Activated CD8-positive, alpha-beta T cell treated with anti-CD3 and anti-CD28 coated beads for 36 hours (primary cell): ENCODE measurements around the gene MORC2. TPM values are rescaled to one million over a fixed set of nuclear protein-coding genes. Genes with fewer than 3 reads are reported as not detected.

ENCODE experiments used
- ATAC-seq: fragments of 200-7000 bp; cut with Tn5 transposase; one replicate; pipeline ENCODE4 v1.10.0; 2021; ENCODE audit warnings: mild to moderate bottlenecking, moderate library complexity
- CTCF ChIA-PET: fragments of 350-600 bp; sonication (Branson Sonifier 250); formaldehyde crosslinking; loops from one replicate; lab custom pipeline; 2021; ENCODE audit warnings: antibody characterized with exemption; lab: Charles Lee
- POLR2A ChIA-PET: fragments of 350-600 bp; sonication (Branson Sonifier 250); formaldehyde crosslinking; loops from one replicate; lab custom pipeline; 2021; ENCODE audit warnings: antibody characterized with exemption; lab: Charles Lee
- DNase-seq: peaks from one replicate; pipeline ENCODE4 v3.0.0-alpha.2; 2020
- H3K27ac Mint-ChIP-seq: one replicate; pipeline ENCODE4 v1.8.0; 2021; ENCODE audit warnings: mild to moderate bottlenecking, mixed read lengths
- H3K27me3 Mint-ChIP-seq: one replicate; pipeline ENCODE4 v1.8.0; 2021; ENCODE audit warnings: mixed read lengths
- H3K36me3 Mint-ChIP-seq: one replicate; pipeline ENCODE4 v1.8.0; 2021; ENCODE audit warnings: low read depth, mixed read lengths
- H3K4me1 Mint-ChIP-seq: one replicate; pipeline ENCODE4 v1.8.0; 2021; ENCODE audit warnings: low read depth, mixed read lengths
- H3K4me3 Mint-ChIP-seq: one replicate; pipeline ENCODE4 v1.8.0; 2021; ENCODE audit warnings: mild to moderate bottlenecking, moderate library complexity, mixed read lengths
- H3K9me3 Mint-ChIP-seq: one replicate; pipeline ENCODE4 v1.8.0; 2021; ENCODE audit warnings: mixed read lengths
- intact Hi-C: fragments of 100-400 bp; cut with micrococcal nuclease; formaldehyde crosslinking; loops from one replicate; pipeline ENCODE4 v1.10.0; 2022
- total RNA-seq, 2 experiments: library from RNA; stranded (reverse); gene quantifications; one replicate each; pipeline ENCODE4 v1.2.3, GENCODE V29; 2021
- TF ChIP-seq, protein P1 (sequence below): fragments of 200-600 bp; IDR thresholded peaks from one replicate; pipeline ENCODE4 v1.8.0; 2022; ENCODE audit warnings: antibody characterized with exemption, mild to moderate bottlenecking

Gene MORC2
- total RNA-seq, 2 experiments from 2014 or later, result 20.8 to 23.0 TPM

DNA sequence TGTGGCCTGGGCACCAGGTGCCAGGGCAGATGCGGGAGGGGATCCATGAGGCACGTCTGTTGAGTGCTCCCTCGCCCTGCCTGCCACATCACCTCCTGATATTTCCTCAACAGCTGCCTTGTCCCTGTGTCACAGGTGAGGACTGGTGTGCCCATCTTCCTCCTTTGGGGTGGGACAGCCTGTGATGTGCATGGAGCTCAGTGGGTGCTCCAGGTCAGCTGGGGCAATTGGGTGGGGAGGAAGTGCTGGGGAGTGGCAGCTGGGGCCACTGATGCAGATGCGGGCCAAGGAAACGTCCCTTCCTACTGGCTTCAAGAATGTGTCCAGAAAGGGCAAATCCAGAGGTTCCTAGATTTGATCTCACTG lies 83.6 kb downstream of the MORC2 start:
- no peaks in the 10 kb centered on the region for H3K36me3 Mint-ChIP-seq
- H3K4me3 Mint-ChIP-seq, result no peak overlapping the region
- no peaks in the 10 kb centered on the region for H3K27me3 Mint-ChIP-seq
- intact Hi-C loops, result no loop called here
- ChIA-PET POLR2A (no interaction called here), CTCF (no interaction called here)
- ATAC-seq, result no peak
- no peak overlapping the region for H3K27ac Mint-ChIP-seq
- no peaks in the 10 kb centered on the region for H3K9me3 Mint-ChIP-seq
- DNase-seq, result no peak
- H3K4me1 Mint-ChIP-seq, result no peaks in the 10 kb centered on the region
- TF ChIP-seq, protein P1, sequence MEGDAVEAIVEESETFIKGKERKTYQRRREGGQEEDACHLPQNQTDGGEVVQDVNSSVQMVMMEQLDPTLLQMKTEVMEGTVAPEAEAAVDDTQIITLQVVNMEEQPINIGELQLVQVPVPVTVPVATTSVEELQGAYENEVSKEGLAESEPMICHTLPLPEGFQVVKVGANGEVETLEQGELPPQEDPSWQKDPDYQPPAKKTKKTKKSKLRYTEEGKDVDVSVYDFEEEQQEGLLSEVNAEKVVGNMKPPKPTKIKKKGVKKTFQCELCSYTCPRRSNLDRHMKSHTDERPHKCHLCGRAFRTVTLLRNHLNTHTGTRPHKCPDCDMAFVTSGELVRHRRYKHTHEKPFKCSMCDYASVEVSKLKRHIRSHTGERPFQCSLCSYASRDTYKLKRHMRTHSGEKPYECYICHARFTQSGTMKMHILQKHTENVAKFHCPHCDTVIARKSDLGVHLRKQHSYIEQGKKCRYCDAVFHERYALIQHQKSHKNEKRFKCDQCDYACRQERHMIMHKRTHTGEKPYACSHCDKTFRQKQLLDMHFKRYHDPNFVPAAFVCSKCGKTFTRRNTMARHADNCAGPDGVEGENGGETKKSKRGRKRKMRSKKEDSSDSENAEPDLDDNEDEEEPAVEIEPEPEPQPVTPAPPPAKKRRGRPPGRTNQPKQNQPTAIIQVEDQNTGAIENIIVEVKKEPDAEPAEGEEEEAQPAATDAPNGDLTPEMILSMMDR, result no peak

DNA sequence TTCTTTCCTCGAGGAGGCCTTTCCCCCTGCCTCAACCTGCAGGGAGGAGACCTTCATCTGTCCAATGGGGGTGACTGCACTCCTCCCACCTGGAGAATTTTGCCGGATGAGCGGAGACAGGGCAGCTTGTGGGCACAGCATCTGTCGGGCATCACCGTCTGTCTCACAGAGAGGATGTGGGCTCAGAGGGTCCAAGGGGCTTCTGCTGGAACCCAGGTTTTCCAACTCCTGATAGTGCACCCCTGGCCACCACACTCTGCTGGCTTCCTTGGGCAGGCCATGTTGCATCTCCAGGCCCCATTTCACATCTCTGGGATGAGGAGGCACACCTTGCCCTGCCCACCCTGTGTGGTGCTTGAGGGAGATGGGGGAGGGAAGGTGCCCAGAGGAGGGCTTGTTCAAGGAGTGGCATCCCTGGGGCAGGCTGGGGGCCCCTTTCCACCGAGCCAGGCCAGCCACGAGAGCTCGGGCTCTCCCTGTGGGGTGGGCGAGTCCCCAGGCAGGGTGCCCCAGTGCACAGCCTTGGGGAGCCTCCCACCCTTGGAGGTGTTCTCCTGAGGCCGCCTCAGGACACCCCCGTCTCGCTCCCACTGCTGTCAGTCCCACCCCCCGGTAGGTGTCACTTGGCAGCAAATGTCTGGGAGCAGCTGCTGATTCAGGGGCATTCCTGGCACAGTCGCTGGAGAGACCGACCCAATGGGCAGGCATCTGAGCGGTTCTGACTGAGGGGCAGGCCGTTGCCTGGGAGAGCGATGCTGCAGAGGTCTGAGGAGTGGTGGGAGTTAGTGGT lies 84.2 kb downstream of the MORC2 start:
- no peak for DNase-seq
- ChIA-PET POLR2A (no interaction called here), CTCF (no interaction called here)
- Mint-ChIP-seq H3K27ac (no peak overlapping the region), H3K4me1 (no peaks in the 10 kb centered on the region), H3K36me3 (no peaks in the 10 kb centered on the region), H3K4me3 (no peak overlapping the region), H3K27me3 (no peaks in the 10 kb centered on the region), H3K9me3 (no peaks in the 10 kb centered on the region)
- TF ChIP-seq, protein P1, result no peak
- intact Hi-C loops, result no loop called here
- ATAC-seq, result no peak

DNA sequence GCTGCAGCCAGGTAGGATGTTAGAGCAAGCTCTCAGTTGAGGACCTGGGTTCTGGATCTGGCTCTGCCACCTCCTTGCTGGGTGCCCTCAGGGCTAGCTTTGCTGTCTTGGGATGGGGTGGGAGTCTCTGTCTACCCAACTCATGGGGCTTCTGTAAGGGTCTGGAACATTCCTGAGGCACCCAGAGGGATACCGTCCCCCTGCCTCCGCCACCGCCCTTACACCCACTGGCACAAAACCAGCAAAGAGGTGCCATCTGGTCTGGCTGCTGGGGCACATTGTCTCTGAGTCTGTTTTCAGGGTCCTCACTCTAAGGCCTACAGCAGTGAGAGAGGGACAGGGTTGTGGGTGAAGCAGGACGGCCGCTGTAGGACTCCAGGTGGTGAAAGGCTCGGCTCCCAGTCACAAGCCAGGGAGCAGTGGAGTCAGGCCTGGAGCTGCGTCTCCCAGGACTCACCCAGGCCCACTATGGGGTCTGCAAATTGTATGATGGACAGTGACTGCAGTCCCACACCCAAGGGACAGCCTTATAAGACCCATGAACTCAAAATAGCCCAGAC lies 84.9 kb downstream of the MORC2 start:
- TF ChIP-seq, protein P1, result no peak
- CTCF ChIA-PET, result no interaction called here
- Mint-ChIP-seq H3K36me3 (no peaks in the 10 kb centered on the region), H3K27ac (no peak overlapping the region), H3K4me1 (no peaks in the 10 kb centered on the region), H3K9me3 (no peaks in the 10 kb centered on the region), H3K4me3 (no peak overlapping the region), H3K27me3 (no peaks in the 10 kb centered on the region)
- POLR2A ChIA-PET, result no interaction called here
- DNase-seq, result no peak
- ATAC-seq, result no peak
- intact Hi-C loops, result no loop called here

DNA sequence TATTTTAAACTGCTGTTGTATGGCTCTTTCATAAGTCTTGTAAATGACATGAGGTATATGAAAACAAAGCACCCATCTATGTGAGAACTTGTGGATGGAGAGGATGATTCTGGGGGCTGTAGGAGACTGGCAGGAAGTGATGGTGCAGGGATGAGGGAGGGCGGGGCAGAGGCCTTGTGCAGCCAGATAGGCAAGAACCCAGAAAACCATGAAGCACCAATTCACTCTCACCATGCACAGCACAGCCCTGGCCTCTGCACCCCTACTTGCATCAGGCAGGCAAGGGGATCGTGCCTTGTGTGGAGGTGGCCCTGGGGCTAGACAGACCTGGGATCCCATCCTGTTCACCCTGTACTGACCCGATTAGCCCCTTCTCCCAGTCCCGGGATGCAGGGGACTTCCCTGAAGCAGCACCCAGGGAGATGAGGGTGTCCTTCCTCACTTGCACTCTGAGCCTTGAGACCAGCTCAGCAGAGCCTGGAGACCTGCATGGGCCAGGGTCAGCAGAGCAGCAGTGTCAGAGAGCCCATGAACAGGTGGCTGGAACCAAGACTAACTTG lies 85.5 kb downstream of the MORC2 start:
- H3K9me3 Mint-ChIP-seq, result no peaks in the 10 kb centered on the region
- H3K4me1 Mint-ChIP-seq, result no peaks in the 10 kb centered on the region
- intact Hi-C loops, result no loop called here
- ATAC-seq (no peak), DNase-seq (no peak)
- ChIA-PET POLR2A (no interaction called here), CTCF (no interaction called here)
- no peaks in the 10 kb centered on the region for H3K27me3 Mint-ChIP-seq
- H3K36me3 Mint-ChIP-seq, result no peaks in the 10 kb centered on the region
- H3K4me3 Mint-ChIP-seq, result no peak overlapping the region
- H3K27ac Mint-ChIP-seq, result no peak overlapping the region
- TF ChIP-seq, protein P1, result no peak

DNA sequence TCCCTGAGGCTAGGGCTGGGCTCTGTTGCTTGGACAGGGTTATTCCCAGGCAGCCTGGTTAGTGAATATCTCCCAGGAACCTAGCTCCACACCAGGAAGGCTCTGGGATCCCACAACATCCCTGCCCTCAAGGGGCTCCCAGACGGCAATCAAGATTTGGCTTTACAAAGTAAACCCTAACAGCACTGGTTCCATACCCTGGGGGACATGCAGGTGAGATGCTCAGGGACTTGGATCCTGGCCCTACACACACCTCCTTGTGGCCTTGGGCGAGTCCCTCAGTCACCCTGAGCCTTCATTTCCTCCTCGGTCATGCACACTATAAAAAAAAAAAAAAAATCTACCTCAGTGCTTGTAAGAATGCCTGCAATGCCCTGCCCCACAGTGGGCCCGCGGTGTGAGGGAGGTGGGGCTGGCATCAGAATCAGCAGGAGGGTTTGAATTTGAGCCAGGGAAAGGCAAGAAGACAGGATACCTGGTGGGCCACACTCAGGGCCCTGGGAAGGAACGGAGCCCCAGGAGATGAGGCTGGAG lies 86.3 kb downstream of the MORC2 start:
- Mint-ChIP-seq H3K27me3 (no peaks in the 10 kb centered on the region), H3K4me1 (no peaks in the 10 kb centered on the region), H3K27ac (no peak overlapping the region), H3K9me3 (no peaks in the 10 kb centered on the region), H3K36me3 (no peaks in the 10 kb centered on the region), H3K4me3 (no peak overlapping the region)
- intact Hi-C loops, result no loop called here
- DNase-seq (no peak), ATAC-seq (no peak)
- ChIA-PET POLR2A (no interaction called here), CTCF (no interaction called here)
- TF ChIP-seq, protein P1, result no peak
